Effector memory CD8-positive, alpha-beta T cell (primary cell): ENCODE results near the gene CDC5L.

Experiments used
- ATAC-seq: fragments of 150-1000 bp; cut with Tn5 transposase; replicated peaks from 2 replicates; pipeline ENCODE4 v1.10.0; 2021; ENCODE audit warnings: mild to moderate bottlenecking, moderate library complexity
- DNase-seq, 3 experiments: peaks; one replicate each; pipeline ENCODE4 v3.0.0; 2021
- H3K27ac Mint-ChIP-seq, 2 donors: one replicate each; pipeline ENCODE4 v1.8.0; 2022; ENCODE audit warnings: mild to moderate bottlenecking in 2 of 2, mixed read lengths in 2 of 2, moderate library complexity in 2 of 2
- H3K27me3 Mint-ChIP-seq, 2 donors: one replicate each; pipeline ENCODE4 v1.8.0; 2022; ENCODE audit warnings: mixed read lengths in 2 of 2
- H3K36me3 Mint-ChIP-seq: one replicate; pipeline ENCODE4 v1.8.0; 2022; ENCODE audit warnings: mild to moderate bottlenecking, moderate library complexity, mixed read lengths; ENCODE audit not compliant: insufficient read depth
- H3K4me1 Mint-ChIP-seq, 2 donors: one replicate each; pipeline ENCODE4 v1.8.0; 2022; ENCODE audit warnings: low read depth in 2 of 2, mixed read lengths in 2 of 2
- H3K4me3 Mint-ChIP-seq, 2 donors: one replicate each; pipeline ENCODE4 v1.8.0; 2022; ENCODE audit warnings: mild to moderate bottlenecking in 2 of 2, mixed read lengths in 2 of 2, moderate library complexity in 2 of 2
- H3K9me3 Mint-ChIP-seq, 2 donors: one replicate each; pipeline ENCODE4 v1.8.0; 2022; ENCODE audit warnings: mixed read lengths in 2 of 2

Gene CDC5L

GRCh38 chr6:44409207-44409794, 21.8 kb downstream of the CDC5L start:
- peak overlapping the region in 1 of 2 donors; percentile 13 for H3K4me3 Mint-ChIP-seq
- DNase-seq (no peak), ATAC-seq (no peak)
- no peaks in the 10 kb centered on the region for H3K9me3 Mint-ChIP-seq
- peaks cover 91% of the 10 kb centered on the region for H3K36me3 Mint-ChIP-seq
- H3K27ac Mint-ChIP-seq = peak overlapping the region; percentile 27 to 52
- H3K4me1 Mint-ChIP-seq = peaks cover 14 to 47% of the 10 kb centered on the region in 2 donors
- no peaks in the 10 kb centered on the region for H3K27me3 Mint-ChIP-seq

- peaks cover 21 to 52% of the 10 kb centered on the region in 2 donors for H3K4me1 Mint-ChIP-seq
- no peak for DNase-seq
- no peak overlapping the region for H3K4me3 Mint-ChIP-seq
- H3K27me3 Mint-ChIP-seq = no peaks in the 10 kb centered on the region
- no peak for ATAC-seq
- no peaks in the 10 kb centered on the region for H3K9me3 Mint-ChIP-seq
- H3K36me3 Mint-ChIP-seq = peaks cover 89% of the 10 kb centered on the region
- H3K27ac Mint-ChIP-seq = no peak overlapping the region
These were observed 22.9 kb downstream of the CDC5L start for GRCh38 chr6:44410363-44410762.

- H3K27me3 Mint-ChIP-seq = no peaks in the 10 kb centered on the region
- no peaks in the 10 kb centered on the region for H3K9me3 Mint-ChIP-seq
- ATAC-seq (no peak), DNase-seq (no peak)
- H3K36me3 Mint-ChIP-seq = peaks cover 89% of the 10 kb centered on the region
- H3K4me1 Mint-ChIP-seq = peaks cover 27 to 59% of the 10 kb centered on the region in 2 donors
- H3K27ac Mint-ChIP-seq = peak overlapping the region; percentile 58 to 65
- H3K4me3 Mint-ChIP-seq = no peak overlapping the region
These were observed 23.6 kb downstream of the CDC5L start for GRCh38 chr6:44411141-44411540.

GRCh38 chr6:44415449-44415848, 27.9 kb downstream of the CDC5L start:
- H3K4me3 Mint-ChIP-seq = no peak overlapping the region
- H3K27ac Mint-ChIP-seq = peak overlapping the region in 1 of 2 donors; percentile 9
- H3K4me1 Mint-ChIP-seq = peaks cover 29 to 49% of the 10 kb centered on the region in 2 donors
- ATAC-seq (no peak), DNase-seq (no peak)
- peaks cover 65% of the 10 kb centered on the region for H3K36me3 Mint-ChIP-seq
- H3K9me3 Mint-ChIP-seq = no peaks in the 10 kb centered on the region
- H3K27me3 Mint-ChIP-seq = no peaks in the 10 kb centered on the region

- Mint-ChIP-seq H3K36me3 (peaks cover 67% of the 10 kb centered on the region), H3K27me3 (no peaks in the 10 kb centered on the region), H3K9me3 (no peaks in the 10 kb centered on the region), H3K4me3 (no peak overlapping the region), H3K4me1 (peaks cover 28 to 43% of the 10 kb centered on the region in 2 donors), H3K27ac (peak overlapping the region in 1 of 2 donors; percentile 9)
- ATAC-seq (no peak), DNase-seq (no peak)
These were observed 28.5 kb downstream of the CDC5L start for GRCh38 chr6:44415873-44416502.

GRCh38 chr6:44422531-44422930, 35.0 kb downstream of the CDC5L start:
- Mint-ChIP-seq H3K4me1 (no peaks in the 10 kb centered on the region), H3K27me3 (no peaks in the 10 kb centered on the region), H3K36me3 (peaks cover 81% of the 10 kb centered on the region), H3K27ac (no peak overlapping the region), H3K9me3 (no peaks in the 10 kb centered on the region), H3K4me3 (no peak overlapping the region)
- DNase-seq = no peak
- no peak for ATAC-seq

GRCh38 chr6:44423306-44423705, 35.8 kb downstream of the CDC5L start:
- Mint-ChIP-seq H3K27me3 (no peaks in the 10 kb centered on the region), H3K36me3 (peaks cover 89% of the 10 kb centered on the region), H3K27ac (no peak overlapping the region), H3K4me3 (no peak overlapping the region), H3K4me1 (no peaks in the 10 kb centered on the region), H3K9me3 (no peaks in the 10 kb centered on the region)
- ATAC-seq (no peak), DNase-seq (no peak)

- Mint-ChIP-seq H3K36me3 (peaks cover 95% of the 10 kb centered on the region), H3K9me3 (no peaks in the 10 kb centered on the region), H3K4me3 (no peak overlapping the region), H3K27ac (no peak overlapping the region), H3K27me3 (no peaks in the 10 kb centered on the region), H3K4me1 (no peaks in the 10 kb centered on the region)
- DNase-seq (no peak), ATAC-seq (no peak)
These were observed 38.4 kb downstream of the CDC5L start for GRCh38 chr6:44425951-44426350.

- ATAC-seq (no peak), DNase-seq (no peak)
- peak overlapping the region in 1 of 2 donors; percentile 56 for H3K27ac Mint-ChIP-seq
- H3K27me3 Mint-ChIP-seq = no peaks in the 10 kb centered on the region
- H3K4me3 Mint-ChIP-seq = no peak overlapping the region
- H3K9me3 Mint-ChIP-seq = no peaks in the 10 kb centered on the region
- H3K36me3 Mint-ChIP-seq = peaks cover 82% of the 10 kb centered on the region
- H3K4me1 Mint-ChIP-seq = peaks cover 2 to 7% of the 10 kb centered on the region in 2 donors
These were observed 41.2 kb downstream of the CDC5L start for GRCh38 chr6:44428682-44429081.

- no peak for DNase-seq
- no peaks in the 10 kb centered on the region for H3K27me3 Mint-ChIP-seq
- peaks cover 69% of the 10 kb centered on the region for H3K36me3 Mint-ChIP-seq
- H3K27ac Mint-ChIP-seq = no peak overlapping the region
- ATAC-seq = no peak
- H3K4me3 Mint-ChIP-seq = no peak overlapping the region
- no peaks in the 10 kb centered on the region for H3K9me3 Mint-ChIP-seq
- peaks cover 4 to 14% of the 10 kb centered on the region in 2 donors for H3K4me1 Mint-ChIP-seq
These were observed 42.8 kb downstream of the CDC5L start for GRCh38 chr6:44430326-44430725.

GRCh38 chr6:44431118-44431725, 43.7 kb downstream of the CDC5L start:
- ATAC-seq = peak; percentile 58
- Mint-ChIP-seq H3K27ac (no peak overlapping the region), H3K9me3 (no peaks in the 10 kb centered on the region), H3K36me3 (peaks cover 66% of the 10 kb centered on the region), H3K4me3 (no peak overlapping the region), H3K4me1 (peaks cover 7 to 14% of the 10 kb centered on the region in 2 donors), H3K27me3 (no peaks in the 10 kb centered on the region)
- peak; percentile 15 to 26 (median 19) for DNase-seq

GRCh38 chr6:44432227-44432626, 44.7 kb downstream of the CDC5L start:
- H3K27me3 Mint-ChIP-seq = no peaks in the 10 kb centered on the region
- no peak overlapping the region for H3K4me3 Mint-ChIP-seq
- H3K36me3 Mint-ChIP-seq = peaks cover 58% of the 10 kb centered on the region

GRCh38 chr6:44432726-44433125, 45.2 kb downstream of the CDC5L start:
- Mint-ChIP-seq H3K27ac (peak overlapping the region in 1 of 2 donors; percentile 11), H3K36me3 (peaks cover 53% of the 10 kb centered on the region), H3K4me1 (peaks cover 7 to 14% of the 10 kb centered on the region in 2 donors), H3K4me3 (no peak overlapping the region), H3K9me3 (no peaks in the 10 kb centered on the region), H3K27me3 (no peaks in the 10 kb centered on the region)
- ATAC-seq (no peak), DNase-seq (no peak)

More at GRCh38 chr6:44432227-44432626, 44.7 kb downstream of the CDC5L start:
- peak overlapping the region in 1 of 2 donors; percentile 11 for H3K27ac Mint-ChIP-seq
- DNase-seq (no peak), ATAC-seq (no peak)
- peaks cover 7 to 14% of the 10 kb centered on the region in 2 donors for H3K4me1 Mint-ChIP-seq
- H3K9me3 Mint-ChIP-seq = no peaks in the 10 kb centered on the region

- Mint-ChIP-seq H3K36me3 (peaks cover 34% of the 10 kb centered on the region), H3K4me3 (no peak overlapping the region)
- ATAC-seq = peak; percentile 44
These were observed 48.0 kb downstream of the CDC5L start for GRCh38 chr6:44435500-44435899.

More at GRCh38 chr6:44435500-44435899, 48.0 kb downstream of the CDC5L start:
- Mint-ChIP-seq H3K27ac (peak overlapping the region; percentile 41 to 67), H3K9me3 (no peaks in the 10 kb centered on the region), H3K27me3 (no peaks in the 10 kb centered on the region), H3K4me1 (peaks cover 7 to 14% of the 10 kb centered on the region in 2 donors)
- DNase-seq = no peak
